Esophagus muscularis mucosa (tissue), 4 donors: ENCODE results near the gene MINDY3.

Experiments used
- CTCF ChIP-seq, 3 experiments: fragments of 200-600 bp in 2 of 3; fragments of 450-650 bp in 1 of 3; sonication (generic) in 2 of 3; IDR thresholded peaks; one replicate each; pipeline ENCODE4 v1.5.1; 2017 to 2019; ENCODE audit warnings: antibody characterized with exemption in 3 of 3, mild to moderate bottlenecking in 2 of 3, moderate library complexity in 1 of 3
- EP300 ChIP-seq: sonication (generic); formaldehyde crosslinking; IDR thresholded peaks from one replicate; pipeline ENCODE4 v1.6.1; 2017; ENCODE audit warnings: antibody characterized with exemption
- POLR2A ChIP-seq: fragments of 450-650 bp; IDR thresholded peaks from one replicate; pipeline ENCODE4 v1.6.1; 2017; ENCODE audit warnings: antibody characterized with exemption, moderate library complexity, mild to moderate bottlenecking, low read depth

DNA sequence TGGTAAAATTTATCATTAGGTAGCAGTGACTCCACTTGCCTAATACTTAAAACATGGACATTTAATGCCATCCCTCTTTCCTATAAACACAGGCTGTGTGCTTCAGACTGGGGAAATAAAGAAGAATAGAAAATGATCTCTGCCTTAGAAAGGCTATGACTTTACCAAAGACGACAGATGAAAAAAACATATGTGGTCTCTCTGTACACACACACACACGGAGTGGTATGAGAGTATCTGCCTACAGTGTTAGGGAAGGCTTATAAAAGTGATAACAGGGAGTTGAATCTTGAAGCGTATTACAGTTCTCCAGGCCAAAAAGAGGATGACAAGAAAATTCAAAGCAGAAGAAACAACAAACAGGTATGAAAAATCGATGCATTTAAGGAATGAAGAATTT lies 38.2 kb downstream of the MINDY3 start:
- TF ChIP-seq CTCF (IDR thresholded peaks at IDR 0.05) (no peak), POLR2A (no peak), EP300 (no peak)
